Measurements from ENCODE around the gene NEXMIF. TPM values are rescaled to one million over a fixed set of nuclear protein-coding genes. Genes with fewer than 3 reads are reported as not detected.

NEXMIF gene
- total RNA-seq, 1 donor from 2014 or later: 1.9 TPM

DNA sequence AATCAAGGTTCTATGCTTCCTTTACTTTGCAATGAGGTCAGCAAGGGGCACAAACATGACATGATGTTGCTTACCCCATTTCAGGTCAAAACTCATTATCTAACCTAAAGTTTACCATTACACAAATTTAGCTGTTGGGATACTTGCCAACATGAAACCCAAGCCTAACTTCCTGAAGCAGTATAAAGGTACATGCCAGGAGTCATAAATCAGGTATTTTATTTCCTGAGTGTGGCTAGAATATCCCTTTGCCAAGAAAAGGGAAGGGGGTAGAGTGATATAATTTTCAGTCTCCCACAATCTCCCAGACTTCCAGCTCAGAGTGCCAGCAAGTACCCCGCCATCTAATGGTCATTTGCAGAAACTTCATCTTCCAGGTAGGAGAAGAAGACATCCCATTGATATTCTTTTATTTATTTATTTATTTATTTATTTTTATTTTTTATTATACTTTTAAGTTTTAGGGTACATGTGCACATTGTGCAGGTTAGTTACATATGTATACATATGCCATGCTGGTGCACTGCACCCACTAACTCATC is 136.6 kb downstream of the NEXMIF start:
- Mint-ChIP-seq H3K4me1 (no peaks in the 10 kb centered on the region), H3K9me3 (peaks cover 6% of the 10 kb centered on the region), H3K4me3 (no peak overlapping the region), H3K36me3 (ENCODE audit: low read depth) (no peaks in the 10 kb centered on the region), H3K27ac (ENCODE audit: unreplicated experiment) (no peak overlapping the region), H3K27me3 (ENCODE audit: low read depth) (no peaks in the 10 kb centered on the region)
- DNase-seq (ENCODE audit: low read depth, low spot score): no peak
- TF ChIP-seq, protein P1, sequence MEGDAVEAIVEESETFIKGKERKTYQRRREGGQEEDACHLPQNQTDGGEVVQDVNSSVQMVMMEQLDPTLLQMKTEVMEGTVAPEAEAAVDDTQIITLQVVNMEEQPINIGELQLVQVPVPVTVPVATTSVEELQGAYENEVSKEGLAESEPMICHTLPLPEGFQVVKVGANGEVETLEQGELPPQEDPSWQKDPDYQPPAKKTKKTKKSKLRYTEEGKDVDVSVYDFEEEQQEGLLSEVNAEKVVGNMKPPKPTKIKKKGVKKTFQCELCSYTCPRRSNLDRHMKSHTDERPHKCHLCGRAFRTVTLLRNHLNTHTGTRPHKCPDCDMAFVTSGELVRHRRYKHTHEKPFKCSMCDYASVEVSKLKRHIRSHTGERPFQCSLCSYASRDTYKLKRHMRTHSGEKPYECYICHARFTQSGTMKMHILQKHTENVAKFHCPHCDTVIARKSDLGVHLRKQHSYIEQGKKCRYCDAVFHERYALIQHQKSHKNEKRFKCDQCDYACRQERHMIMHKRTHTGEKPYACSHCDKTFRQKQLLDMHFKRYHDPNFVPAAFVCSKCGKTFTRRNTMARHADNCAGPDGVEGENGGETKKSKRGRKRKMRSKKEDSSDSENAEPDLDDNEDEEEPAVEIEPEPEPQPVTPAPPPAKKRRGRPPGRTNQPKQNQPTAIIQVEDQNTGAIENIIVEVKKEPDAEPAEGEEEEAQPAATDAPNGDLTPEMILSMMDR (conservative IDR thresholded peaks at IDR 0.05): peak; percentile 29

DNA sequence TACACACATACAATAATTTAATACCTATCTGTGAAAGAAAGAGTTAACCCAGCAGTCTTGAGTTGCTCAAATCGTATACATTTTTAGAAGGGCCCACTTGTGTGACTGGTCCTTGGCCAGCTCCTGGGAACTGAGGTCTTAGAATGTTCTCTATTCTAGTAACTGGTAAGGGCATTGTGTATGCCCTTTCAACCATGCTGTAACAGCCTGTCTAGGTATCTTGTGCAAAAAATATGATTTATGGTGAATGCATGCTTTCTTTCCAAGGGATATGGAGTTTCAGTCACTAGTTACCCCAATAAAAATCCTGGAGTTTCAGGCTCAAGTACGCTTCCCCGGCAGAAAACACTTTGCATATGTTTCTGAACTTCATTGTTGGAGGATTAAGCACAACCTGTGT is 140.6 kb downstream of the NEXMIF start:
- Mint-ChIP-seq H3K27ac (ENCODE audit: unreplicated experiment) (no peak overlapping the region), H3K4me3 (no peak overlapping the region), H3K4me1 (peaks cover under 1% of the 10 kb centered on the region), H3K9me3 (peaks cover 6% of the 10 kb centered on the region), H3K36me3 (ENCODE audit: low read depth) (no peaks in the 10 kb centered on the region), H3K27me3 (ENCODE audit: low read depth) (no peaks in the 10 kb centered on the region)
- DNase-seq (ENCODE audit: low read depth, low spot score): no peak
- TF ChIP-seq, protein P1 (conservative IDR thresholded peaks at IDR 0.05): no peak

DNA sequence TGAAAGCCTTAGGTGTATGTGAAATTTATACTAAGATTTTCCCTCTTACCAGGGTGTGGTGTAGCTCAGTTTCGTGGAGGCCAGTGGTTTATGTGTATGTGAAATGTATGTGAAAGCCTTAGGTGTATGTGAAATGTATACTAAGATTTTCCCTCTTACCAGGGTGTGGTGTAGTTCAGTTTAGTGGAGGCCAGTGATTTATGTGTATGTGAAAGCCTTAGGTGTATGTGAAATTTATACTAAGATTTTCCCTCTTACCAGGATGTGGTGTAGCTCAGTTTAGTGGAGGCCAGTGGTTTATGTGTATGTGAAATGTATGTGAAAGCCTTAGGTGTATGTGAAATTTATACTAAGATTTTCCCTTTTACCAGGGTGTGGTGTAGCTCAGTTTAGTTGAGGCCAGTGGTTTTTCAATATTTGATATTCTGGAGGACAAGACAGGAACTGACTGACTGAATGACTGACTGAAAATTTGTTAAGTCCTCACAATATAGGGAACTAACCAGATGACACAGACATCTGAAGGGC is 143.7 kb downstream of the NEXMIF start:
- Mint-ChIP-seq H3K36me3 (ENCODE audit: low read depth) (no peaks in the 10 kb centered on the region), H3K27ac (ENCODE audit: unreplicated experiment) (no peak overlapping the region), H3K27me3 (ENCODE audit: low read depth) (no peaks in the 10 kb centered on the region), H3K9me3 (peaks cover 6% of the 10 kb centered on the region), H3K4me3 (no peak overlapping the region), H3K4me1 (peaks cover 15% of the 10 kb centered on the region)
- no peak for DNase-seq (ENCODE audit: low read depth, low spot score)
- TF ChIP-seq, protein P1 (conservative IDR thresholded peaks at IDR 0.05): no peak

DNA sequence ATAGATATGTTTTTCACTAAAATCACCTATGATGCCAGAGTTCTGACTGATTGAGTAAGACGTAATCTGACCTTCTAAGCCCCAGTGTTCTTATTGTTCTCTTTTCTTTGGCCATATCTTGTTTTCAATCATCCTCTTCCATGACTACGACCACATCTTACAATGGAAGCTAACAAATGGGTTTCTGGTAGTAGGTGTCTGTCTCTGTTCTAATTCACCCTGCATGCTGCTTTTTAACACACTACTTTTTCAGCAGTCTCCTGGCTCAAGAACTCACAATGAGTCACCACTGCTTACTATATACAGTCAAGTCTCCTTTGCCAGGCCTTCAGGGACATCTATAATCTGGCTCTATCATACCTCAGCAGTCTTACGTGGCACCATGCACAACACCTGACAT is 146.1 kb downstream of the NEXMIF start:
- Mint-ChIP-seq H3K27me3 (ENCODE audit: low read depth) (no peaks in the 10 kb centered on the region), H3K4me3 (no peak overlapping the region), H3K9me3 (no peaks in the 10 kb centered on the region), H3K4me1 (peaks cover 15% of the 10 kb centered on the region), H3K36me3 (ENCODE audit: low read depth) (no peaks in the 10 kb centered on the region), H3K27ac (ENCODE audit: unreplicated experiment) (no peak overlapping the region)
- no peak for DNase-seq (ENCODE audit: low read depth, low spot score)
- TF ChIP-seq, protein P1 (conservative IDR thresholded peaks at IDR 0.05): no peak

DNA sequence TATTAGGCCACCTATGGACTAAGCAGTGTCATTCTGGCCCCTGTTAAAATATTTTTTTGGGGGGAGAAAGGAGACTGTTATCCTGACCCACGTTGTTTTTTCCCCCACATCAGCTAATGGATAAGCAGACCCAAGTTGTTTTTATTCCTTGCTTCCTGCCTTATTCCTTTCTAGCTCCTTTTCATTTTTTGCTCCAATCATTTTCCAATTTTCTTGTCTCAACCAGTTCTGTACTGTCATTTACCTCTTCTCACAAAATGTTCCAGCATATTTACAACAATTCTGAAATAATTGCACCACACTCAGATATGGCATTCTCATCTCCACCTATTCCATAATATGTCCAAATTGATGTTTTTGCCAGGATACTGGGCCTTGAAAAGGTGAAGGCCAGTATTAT is 150.3 kb downstream of the NEXMIF start:
- H3K4me3 Mint-ChIP-seq: no peak overlapping the region
- peaks cover 15% of the 10 kb centered on the region for H3K4me1 Mint-ChIP-seq
- no peak for DNase-seq (ENCODE audit: low read depth, low spot score)
- H3K27ac Mint-ChIP-seq (ENCODE audit: unreplicated experiment): no peak overlapping the region
- no peaks in the 10 kb centered on the region for H3K9me3 Mint-ChIP-seq
- H3K36me3 Mint-ChIP-seq (ENCODE audit: low read depth): no peaks in the 10 kb centered on the region
- TF ChIP-seq, protein P1 (conservative IDR thresholded peaks at IDR 0.05): no peak
- H3K27me3 Mint-ChIP-seq (ENCODE audit: low read depth): no peaks in the 10 kb centered on the region
